GM19023 (cell line): ENCODE results near the gene TNFRSF9.
"Not testable (repeated sequence)": the region's sequence is repeated elsewhere in the genome, so short reads cannot be mapped to it uniquely, and the experiment has no call there.

ENCODE experiments used
- ATAC-seq: cut with Tn5 transposase; IDR thresholded peaks from one replicate; pipeline ENCODE4 v1.9.1; 2021; ENCODE audit warnings: mild to moderate bottlenecking, moderate library complexity; ENCODE audit not compliant: unreplicated experiment

The TNFRSF9 gene

DNA sequence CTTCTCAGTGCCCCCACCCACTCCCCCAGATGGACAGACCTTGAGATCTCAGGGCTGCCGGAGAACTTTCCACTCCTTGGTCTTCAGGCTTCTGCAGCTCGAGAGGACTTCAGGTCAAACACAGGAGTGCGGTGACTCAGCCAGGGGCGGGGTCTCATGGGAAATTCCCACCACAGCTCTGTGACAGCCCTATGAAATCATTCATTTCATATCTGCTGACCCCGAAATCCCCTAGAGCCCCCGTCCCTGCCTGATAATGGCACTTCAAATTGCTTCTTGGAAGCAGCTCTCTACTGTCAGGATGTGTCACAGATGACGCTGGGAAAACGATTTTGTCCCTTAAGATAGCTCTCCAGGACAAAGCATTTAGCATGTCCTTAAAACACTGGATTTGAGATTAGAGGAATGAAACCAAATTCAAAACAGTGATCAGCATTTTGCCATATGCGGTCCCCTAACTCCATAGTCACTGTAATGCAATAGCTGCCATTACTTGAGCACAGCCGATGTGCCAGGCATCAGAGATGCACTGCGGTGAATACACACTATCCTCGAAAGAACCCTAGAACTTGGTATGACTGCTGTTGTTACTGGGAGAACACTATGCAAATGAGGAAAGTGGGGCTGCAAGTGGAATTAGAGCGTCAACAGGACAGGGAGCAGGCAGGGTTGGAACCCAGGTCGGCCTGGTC, at the start of gene TNFRSF9:
Gene TNFRSF9, minus strand, starts transcription at position 95 of the 692 bp plus-strand sequence. CDS start 845 bp downstream, outside the sequence.
- no peak for ATAC-seq

DNA sequence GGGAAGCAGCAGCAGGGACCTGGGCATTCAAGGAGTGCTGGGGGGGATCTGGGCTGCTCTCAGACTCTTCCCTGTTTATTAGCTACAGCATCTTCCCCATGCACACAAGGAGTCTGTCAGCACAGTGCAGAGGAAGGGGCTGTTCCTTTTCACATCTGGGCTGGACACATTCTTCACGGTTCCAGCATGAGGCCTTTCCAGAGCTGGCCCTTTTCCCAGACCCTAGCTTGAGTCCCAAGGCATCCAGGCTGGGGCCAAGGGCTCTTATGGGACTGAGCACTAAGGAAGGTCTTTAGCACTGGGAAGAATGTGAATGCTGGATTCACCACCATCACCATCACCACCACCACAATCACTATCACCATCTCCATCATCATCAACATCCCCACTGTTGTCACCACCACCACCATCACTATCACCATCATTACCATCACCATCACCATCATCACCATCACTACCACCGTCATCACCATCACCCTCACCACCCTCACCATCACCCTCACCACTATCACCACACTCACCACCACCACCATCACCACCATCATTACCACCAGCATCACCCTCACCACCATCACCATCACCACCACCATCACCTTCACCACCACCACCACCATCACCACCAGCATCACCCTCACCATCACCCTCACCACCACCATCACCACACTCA, 49.3 kb upstream of the TNFRSF9 start:
- ATAC-seq = no peak

DNA sequence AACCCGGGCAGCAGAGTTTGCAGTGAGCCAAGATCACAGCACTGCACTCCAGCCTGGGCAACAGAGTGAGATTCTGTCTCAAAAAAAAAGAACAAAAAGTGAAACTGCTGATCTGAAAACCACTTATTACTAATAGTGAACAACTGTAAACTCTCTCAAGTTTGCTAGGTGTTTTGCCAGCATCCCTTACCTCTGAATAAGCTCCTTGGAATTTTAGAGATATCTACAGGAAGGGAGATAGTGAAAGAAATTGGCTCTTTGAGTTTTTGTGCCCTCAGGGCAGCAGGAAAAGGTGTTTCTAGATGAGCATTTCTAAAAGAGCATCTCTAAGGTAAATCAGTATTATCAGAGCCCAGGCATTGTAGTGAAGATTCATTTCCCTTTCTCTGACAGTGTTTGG, 47.9 kb upstream of the TNFRSF9 start:
- ATAC-seq = no peak

DNA sequence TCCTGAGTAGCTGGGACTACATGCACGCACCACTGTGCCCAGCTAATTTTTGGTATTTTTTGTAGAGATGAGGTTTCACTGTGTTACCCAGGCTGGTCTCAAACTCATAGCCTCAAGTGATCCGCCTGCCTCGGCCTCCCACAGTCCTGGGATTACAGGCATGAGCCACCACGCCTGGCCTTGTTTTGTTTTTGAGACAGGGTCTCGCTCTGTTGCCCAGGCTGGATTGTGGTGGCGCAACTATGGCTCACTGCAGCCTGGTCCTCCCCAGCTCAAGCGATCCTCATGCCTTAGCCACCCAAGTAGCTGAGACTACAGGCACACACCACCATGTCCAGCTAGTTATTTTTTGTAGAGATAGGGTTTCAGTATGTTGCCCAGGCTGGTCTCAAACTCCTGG, 46.9 kb upstream of the TNFRSF9 start:
- ATAC-seq = no peak

DNA sequence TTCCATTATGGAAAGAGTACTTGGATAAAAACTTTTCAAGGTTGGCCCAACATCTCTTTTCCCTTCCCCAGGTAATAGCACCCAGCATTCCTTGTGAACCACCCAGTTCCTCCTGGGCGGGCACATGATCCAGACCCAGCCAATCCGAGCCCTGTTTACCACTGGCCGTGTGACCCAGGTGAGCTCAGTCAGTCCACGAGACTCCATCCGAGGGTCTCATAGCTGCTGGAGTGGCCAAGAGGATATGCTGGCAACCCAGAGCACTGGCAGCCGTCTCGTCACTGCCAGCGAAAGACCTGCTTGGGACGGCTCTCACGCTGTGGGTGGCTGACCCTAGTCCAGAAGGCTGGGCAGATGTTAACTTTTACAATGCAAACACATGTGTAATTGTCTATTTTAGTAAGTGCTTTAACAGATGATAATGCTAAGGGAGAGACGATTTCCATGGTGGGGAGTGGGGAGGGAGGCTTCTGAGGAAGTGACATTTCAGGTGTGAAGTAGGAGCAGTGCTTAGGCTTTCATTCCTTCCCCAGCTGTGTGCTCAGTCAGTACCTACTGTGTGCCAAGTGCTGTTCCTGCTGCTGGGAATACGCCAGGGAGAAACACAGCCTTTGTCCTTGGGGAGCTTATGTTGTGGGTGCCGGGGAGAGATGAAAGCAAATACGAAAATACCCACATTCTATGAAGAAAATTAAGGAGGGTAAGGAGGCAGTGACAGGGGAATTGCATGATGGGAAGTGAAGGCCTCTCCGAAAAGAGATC, 45.4 kb upstream of the TNFRSF9 start:
- ATAC-seq = no peak

DNA sequence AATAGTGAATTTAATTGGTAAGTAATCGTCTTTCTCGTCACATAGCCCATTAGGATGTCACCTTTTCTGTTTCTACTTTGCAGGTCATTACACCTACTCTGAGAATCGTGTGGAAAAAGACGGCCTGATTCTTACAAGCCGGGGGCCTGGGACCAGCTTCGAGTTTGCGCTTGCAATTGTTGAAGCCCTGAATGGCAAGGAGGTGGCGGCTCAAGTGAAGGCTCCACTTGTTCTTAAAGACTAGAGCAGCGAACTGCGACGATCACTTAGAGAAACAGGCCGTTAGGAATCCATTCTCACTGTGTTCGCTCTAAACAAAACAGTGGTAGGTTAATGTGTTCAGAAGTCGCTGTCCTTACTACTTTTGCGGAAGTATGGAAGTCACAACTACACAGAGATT, 44.2 kb upstream of the TNFRSF9 start:
- no peak for ATAC-seq

DNA sequence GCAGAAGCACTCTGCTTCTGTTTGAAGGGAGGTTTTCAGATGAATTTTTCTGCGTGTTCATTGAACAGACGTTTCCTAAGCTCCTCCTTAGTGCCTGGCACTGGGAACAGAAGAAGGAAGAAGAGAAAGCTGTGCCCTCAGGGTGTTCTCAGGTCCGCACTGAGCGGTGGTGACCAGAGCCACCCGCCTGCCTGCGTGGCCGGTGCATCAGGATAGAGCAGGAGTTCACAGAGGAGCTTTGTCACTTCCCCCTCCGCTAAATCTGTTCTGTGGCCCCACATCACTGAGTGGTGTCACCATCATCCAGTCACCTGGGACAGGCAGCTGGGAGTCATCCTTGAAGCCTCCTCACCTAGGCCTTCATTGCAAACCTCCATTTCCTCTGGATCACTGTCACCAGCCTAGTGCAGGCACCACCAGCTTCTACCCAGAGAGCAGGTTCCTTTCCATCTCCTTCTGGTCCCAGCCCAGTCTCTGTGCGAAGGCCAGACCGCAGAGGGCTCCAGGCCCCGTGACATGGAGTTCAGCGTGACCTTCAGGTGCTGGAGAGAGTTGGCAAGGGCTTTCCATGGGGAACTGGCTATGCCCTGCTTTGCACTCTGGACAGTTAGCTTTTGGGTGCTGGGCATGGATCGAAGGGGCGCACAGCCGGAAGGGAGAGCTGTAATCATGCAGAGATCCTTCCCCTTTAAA, 42.6 kb upstream of the TNFRSF9 start:
- ATAC-seq = no peak

DNA sequence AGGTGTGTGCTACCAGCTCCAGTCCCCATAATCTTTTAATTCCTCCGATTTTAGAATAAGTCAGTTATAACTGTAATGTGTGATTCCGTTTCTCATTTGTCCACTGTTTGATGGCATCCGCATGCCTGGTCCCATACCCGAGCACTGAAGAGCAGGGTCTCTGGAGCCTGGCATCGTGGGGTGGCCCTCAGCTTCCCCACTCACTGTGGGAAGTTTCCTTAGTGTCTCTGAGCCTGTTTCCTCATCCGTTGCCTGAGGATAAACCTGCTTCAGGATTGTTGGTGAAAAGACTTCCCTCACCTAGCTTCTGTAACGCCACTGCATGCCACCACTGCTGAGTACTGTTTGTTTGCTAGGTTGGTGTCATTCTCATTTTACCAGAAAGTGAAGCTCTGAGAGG, 40.3 kb upstream of the TNFRSF9 start:
- ATAC-seq = no peak

DNA sequence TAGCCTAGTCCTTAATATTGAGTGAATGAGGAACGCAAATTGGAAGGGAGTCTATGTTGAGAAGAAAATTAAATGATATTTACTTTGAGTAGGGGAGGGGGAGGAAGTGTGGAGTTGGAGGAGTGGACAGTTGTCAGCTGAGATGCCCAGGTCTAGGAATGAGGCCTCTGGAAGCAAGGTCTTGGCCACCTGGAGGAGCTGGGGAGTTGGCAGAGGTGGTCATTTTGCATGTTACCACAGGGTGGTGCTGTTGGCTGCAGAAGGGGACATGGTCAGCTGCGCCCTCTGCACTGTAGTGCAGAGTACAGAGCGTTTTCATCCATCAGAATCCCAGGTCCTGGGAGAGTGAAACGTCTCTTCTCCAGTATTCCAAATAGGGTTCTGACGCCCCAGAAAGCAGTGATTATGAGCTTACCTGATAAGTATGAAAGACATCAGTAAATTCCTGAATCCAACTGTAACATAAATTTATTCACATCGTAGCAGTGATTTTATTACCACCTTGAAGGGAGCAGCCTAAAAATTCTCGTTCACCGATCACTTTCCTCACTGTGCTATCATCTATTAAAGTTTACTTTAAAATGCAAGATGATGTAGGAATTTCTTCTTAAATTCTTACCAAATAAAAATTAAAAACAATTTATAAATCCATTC, 34.7 kb upstream of the TNFRSF9 start:
- ATAC-seq = no peak

DNA sequence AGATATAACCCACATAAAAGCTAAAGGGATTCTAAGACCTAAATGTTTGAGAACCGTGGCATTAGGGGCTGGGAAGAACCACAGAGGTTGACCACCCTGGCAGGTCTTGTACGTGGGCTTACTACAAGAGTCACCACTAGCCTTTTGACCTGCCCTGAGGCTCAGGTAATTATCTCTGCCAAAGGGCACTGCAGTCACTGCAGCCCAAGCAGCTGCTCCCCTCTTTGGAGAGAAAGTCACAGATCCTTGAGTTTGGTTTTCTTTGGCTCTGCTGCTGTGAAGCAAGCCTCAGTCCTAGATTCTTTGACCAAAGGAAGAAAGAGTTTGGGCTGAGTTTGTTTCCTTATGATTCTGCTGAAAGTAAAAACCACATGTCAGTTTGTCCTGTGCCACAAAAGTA, 32.4 kb upstream of the TNFRSF9 start:
- ATAC-seq = no peak

DNA sequence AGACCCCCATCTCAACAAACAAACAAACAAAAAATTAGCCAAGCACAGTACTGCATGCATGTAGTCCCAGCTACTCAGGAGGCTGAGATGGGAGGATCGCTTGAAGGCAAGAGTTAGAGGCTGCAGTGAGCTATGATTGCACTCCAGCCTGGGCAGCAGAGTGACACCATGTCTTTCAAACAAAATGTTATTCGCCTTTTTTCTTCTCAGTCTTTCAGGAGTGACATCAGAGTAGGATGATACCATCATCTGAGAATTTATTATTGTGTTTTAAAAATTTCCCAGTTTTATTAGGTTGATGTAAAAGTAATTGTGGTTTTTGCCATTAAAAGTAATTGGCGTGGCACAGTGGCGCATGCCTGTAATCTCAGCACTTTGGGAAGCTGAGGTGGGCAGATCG, 31.6 kb upstream of the TNFRSF9 start:
- ATAC-seq = no peak

DNA sequence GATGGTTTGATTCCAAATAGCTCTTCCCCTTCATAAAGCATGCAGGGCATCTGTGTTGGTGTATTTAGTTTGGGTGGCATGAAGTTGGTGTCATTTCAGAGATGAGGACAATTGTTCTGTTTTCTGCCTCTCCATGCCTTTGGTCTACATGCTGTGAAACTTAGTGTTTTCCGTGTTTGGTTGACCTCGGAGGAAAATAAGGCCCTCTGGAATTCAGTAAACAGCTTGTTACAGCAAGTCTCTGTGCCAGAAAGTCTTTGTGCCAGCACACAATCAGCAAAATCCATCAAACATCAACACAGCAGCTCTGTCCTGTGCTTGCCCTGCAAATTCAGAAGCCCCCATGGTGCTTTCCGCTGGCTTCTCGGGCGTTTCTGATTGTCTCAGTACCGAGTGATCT, 30.4 kb upstream of the TNFRSF9 start:
- ATAC-seq = no peak

DNA sequence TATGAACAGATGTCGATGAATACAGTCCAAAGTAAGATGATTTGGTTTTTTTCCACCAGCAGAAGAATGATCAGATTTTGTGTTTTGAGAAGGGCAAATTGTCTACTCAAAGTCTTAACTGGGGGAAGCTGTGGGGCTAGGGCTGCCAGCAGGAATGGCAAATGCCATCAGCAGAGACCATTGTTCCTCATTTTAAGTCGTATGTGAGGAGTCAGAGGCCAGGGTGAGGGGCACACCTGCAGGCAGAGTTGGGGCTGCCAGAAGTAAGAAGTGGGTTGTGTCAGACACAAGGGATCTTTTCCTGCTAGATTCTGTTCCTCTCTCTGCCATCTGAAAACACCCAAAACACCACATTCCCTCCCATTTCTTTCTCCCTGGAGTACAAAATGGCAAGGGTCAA, 29.6 kb upstream of the TNFRSF9 start:
- ATAC-seq = no peak

DNA sequence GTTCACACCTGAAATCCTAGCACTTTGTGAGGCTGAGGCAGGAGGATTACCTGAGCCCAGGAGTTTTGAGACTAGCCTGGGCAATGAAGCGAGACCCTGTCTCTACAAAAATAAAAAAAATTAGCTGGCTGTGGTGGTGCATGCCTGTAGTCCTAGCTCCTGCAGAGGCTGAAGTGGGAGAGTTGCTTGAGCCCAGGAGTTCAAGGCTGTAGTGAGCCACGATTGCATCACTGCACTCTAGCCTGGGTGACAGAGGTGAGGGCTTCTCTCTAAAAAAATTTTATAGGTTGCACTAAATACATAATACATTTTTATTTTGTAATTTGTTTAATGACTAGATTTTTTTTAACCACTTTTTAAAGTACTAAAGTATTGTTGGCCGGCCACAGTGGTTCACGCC, 27.0 kb upstream of the TNFRSF9 start:
- no peak for ATAC-seq

DNA sequence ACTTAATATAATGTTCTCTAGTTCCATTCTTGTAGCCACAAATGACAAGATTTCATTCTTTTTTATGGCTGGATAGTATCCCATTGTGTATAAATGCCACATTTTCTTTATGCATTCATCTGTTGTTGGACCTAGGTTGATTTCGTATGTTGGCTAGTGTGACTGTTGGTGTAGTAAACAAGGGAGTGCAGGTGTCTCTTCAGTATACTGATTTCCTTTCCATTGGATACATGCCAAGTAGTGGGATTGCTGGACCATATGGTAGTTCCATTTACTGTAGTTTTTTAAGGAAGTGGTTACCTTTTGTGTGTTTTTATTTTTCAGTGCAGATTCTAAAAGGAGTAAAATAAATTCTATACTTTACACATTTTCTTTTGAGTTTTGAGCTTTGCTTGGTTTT, 26.6 kb upstream of the TNFRSF9 start:
- ATAC-seq = no peak

DNA sequence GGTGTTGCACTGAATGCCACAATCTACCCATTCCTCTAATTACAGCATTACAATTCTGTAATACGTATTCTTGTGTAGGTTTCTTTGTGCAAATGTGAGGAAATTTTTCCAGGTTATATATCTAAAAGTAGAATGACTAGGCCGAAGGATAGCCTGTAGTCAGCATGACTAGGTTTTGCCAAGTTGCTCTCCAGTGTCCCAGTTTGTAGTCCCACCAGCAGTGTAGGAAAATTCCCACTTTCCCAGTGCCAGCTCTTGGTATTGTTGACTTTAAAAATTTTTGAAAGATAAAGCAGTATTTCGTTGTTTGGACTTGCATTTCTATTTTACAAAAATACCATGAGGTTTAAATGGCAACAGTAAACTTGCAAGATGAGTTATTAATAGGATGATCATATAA, 23.8 kb upstream of the TNFRSF9 start:
- ATAC-seq = no peak

DNA sequence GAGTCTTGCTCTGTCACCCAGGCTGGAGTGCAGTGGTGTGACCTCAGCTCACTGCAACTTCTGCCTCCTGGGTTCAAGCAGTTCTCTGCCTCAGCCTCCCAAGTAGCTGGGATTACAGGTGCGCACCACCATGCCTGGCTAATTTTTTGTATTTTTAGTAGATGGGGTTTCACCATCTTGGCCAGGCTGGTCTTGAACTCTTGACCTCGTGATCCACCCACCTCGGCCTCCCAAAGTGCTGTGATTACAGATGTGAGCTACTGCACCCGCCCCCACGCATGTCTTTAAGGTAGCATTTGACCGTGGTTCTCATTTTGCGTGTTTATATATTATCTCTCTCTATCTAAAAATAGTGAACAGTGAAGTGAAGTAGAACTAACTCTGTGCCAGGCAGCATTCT, 23.2 kb upstream of the TNFRSF9 start:
- not testable (repeated sequence) for ATAC-seq

DNA sequence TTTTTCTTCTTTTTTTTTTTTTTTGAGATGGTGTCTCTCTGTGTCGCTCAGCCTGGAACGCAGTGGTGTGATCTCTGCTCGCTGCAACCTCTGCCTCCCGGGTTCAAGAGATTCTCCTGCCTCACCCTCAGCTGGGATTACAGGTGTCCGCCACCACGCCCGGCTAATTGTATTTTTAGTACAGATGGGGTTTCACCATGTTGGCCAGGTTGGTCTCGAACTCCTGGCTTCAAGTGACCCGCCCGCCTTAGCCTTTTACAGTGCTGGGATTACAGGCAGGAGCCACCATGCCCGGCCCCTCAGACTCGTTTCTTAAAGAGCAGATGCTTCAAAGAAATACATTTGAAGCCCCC, 22.7 kb upstream of the TNFRSF9 start:
- ATAC-seq = not testable (repeated sequence)

DNA sequence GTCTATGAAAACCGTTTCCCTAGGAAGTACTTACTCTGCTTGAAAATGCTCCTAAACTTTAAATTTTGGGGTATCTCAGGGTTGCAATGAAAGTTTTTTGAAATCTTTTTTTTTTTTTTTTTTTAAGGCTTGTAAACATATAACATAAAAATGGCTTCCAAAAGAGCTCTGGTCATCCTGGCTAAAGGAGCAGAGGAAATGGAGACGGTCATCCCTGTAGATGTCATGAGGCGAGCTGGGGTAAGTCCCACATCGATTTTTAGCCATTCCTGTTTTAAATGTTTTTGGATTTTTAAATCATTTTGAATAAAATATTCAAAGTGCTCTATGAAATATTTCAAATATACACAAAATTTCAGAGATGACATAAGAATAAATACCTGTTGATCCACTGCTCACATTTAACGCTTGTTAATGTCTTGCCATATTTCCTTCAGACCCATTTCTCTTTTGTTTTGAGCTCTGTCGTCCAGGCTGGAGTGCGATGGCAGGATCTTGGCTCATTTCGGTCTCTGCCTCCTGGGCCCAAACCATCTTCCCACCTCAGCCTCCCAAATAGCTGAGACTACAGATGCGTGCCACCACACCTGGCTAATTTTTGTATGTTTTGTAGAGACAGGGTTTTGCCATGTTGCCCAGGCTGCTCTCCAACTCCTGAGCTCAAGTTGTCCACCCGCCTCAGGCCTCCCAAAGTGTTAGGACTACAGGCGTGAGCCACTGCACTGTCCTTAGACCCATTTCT, 22.2 kb upstream of the TNFRSF9 start:
- no peak for ATAC-seq

DNA sequence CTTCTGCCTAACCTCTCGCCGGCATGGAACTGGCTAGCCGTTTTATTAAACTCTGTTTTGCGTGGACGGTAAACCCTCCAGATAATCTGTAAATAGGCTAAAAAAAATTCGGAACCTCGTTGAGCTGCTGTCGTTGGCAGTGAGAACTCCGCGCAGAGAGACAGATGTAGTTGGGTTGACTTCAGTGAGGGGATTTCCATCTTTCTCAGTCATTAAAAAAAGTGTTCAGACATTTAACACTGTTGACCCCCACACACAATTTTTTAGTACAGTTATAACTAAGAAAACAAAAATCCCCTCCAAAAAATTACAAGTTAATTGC, 21.3 kb upstream of the TNFRSF9 start:
- ATAC-seq = no peak
